GM23338 (cell line): ENCODE measurements around the gene MATK. TPM values are rescaled to one million over a fixed set of nuclear protein-coding genes. Genes with fewer than 3 reads are reported as not detected.

Source experiments
- ATAC-seq: fragments of 200-7000 bp; cut with Tn5 transposase; 3 replicates; pipeline ENCODE4 v1.9.1; 2020
- DNase-seq: peaks from one replicate; pipeline ENCODE4 v3.0.0-alpha.2; 2015; ENCODE audit warnings: low spot score
- H2AFZ ChIP-seq: fragments of 200-600 bp; sonication (generic); 2 replicates; pipeline ENCODE4 v1.8.0; 2016; ENCODE audit warnings: antibody characterized with exemption, mild to moderate bottlenecking, moderate library complexity
- H3F3A ChIP-seq: fragments of 200-600 bp; sonication (generic); replicated peaks from 2 replicates; pipeline ENCODE4 v1.8.0; 2017; ENCODE audit warnings: antibody characterized with exemption, mixed run types, low read depth
- H3K27ac ChIP-seq: fragments of 200-600 bp; sonication (generic); 2 replicates; pipeline ENCODE4 v1.6.1; 2016; ENCODE audit warnings: low read depth
- H3K27me3 ChIP-seq: fragments of 200-600 bp; sonication (generic); 2 replicates; pipeline ENCODE4 v1.8.0; 2016; ENCODE audit warnings: mild to moderate bottlenecking, mixed run types, moderate library complexity; ENCODE audit not compliant: insufficient read depth
- H3K36me3 ChIP-seq: fragments of 200-600 bp; sonication (generic); 2 replicates; pipeline ENCODE4 v1.8.0; 2016; ENCODE audit warnings: mild to moderate bottlenecking; ENCODE audit not compliant: insufficient read depth
- H3K4me1 ChIP-seq: fragments of 200-600 bp; sonication (generic); 2 replicates; pipeline ENCODE4 v1.8.0; 2016; ENCODE audit warnings: mild to moderate bottlenecking, moderate library complexity; ENCODE audit not compliant: insufficient read depth
- H3K4me2 ChIP-seq: fragments of 200-600 bp; sonication (generic); 2 replicates; pipeline ENCODE4 v1.7.1; 2017; ENCODE audit warnings: mixed run types
- H3K4me3 ChIP-seq: fragments of 200-600 bp; sonication (generic); 2 replicates; pipeline ENCODE4 v1.6.1; 2016; ENCODE audit warnings: mixed run types
- H3K79me2 ChIP-seq: fragments of 200-600 bp; sonication (generic); replicated peaks from 2 replicates; pipeline ENCODE4 v1.8.0; 2017; ENCODE audit warnings: mild to moderate bottlenecking; ENCODE audit not compliant: insufficient read depth
- H3K9me2 ChIP-seq: fragments of 200-600 bp; sonication (generic); 2 replicates; pipeline ENCODE4 v1.8.0; 2017; ENCODE audit not compliant: insufficient read depth
- H4K20me1 ChIP-seq: fragments of 200-600 bp; sonication (generic); replicated peaks from 2 replicates; pipeline ENCODE4 v1.8.0; 2017; ENCODE audit warnings: mild to moderate bottlenecking; ENCODE audit not compliant: insufficient read depth
- H3K27ac Mint-ChIP-seq: 2 replicates; pipeline ENCODE4 v1.8.0; 2020; ENCODE audit warnings: inconsistent platforms, mild to moderate bottlenecking, moderate library complexity, mixed read lengths
- H3K27me3 Mint-ChIP-seq: 3 replicates; pipeline ENCODE4 v1.8.0; 2022; ENCODE audit warnings: low read depth, mild to moderate bottlenecking, moderate library complexity, mixed read lengths, inconsistent platforms; ENCODE audit not compliant: insufficient read depth, poor library complexity
- H3K36me3 Mint-ChIP-seq: 3 replicates; pipeline ENCODE4 v1.8.0; 2021; ENCODE audit warnings: low read depth, mild to moderate bottlenecking, inconsistent platforms, moderate library complexity, mixed read lengths
- H3K4me1 Mint-ChIP-seq: 3 replicates; pipeline ENCODE4 v1.8.0; 2020; ENCODE audit warnings: mild to moderate bottlenecking, inconsistent platforms, mixed read lengths
- H3K4me3 Mint-ChIP-seq: 3 replicates; pipeline ENCODE4 v1.8.0; 2021; ENCODE audit warnings: moderate library complexity, mild to moderate bottlenecking, inconsistent platforms, mixed read lengths
- H3K9me3 Mint-ChIP-seq: 3 replicates; pipeline ENCODE4 v1.8.0; 2020; ENCODE audit warnings: moderate library complexity, mild to moderate bottlenecking, inconsistent platforms, mixed read lengths
- CTCF ChIP-seq, 2 experiments: fragments of 200-600 bp in 1 of 2; sonication (generic) in 1 of 2; conservative IDR thresholded peaks; 2 replicates each; pipeline versions ENCODE4 v1.5.1 to v1.6.1; 2016 to 2017; ENCODE audit warnings: antibody characterized with exemption in 2 of 2, low read depth in 2 of 2, mild to moderate bottlenecking in 2 of 2, moderate library complexity in 1 of 2
- ETS1 ChIP-seq: IDR thresholded peaks from 2 replicates; pipeline ENCODE4 v1.6.1; 2016; ENCODE audit warnings: antibody characterized with exemption
- EZH2 ChIP-seq: fragments of 200-600 bp; sonication (generic); IDR thresholded peaks from one replicate; pipeline ENCODE4 v1.8.0; 2017; ENCODE audit warnings: antibody characterized with exemption, mild to moderate bottlenecking, low read depth; ENCODE audit not compliant: unreplicated experiment
- EZH2phosphoT487 ChIP-seq: fragments of 200-600 bp; sonication (generic); IDR thresholded peaks from one replicate; pipeline ENCODE4 v1.8.1; 2018; ENCODE audit warnings: antibody characterized with exemption; ENCODE audit not compliant: unreplicated experiment
- NANOG ChIP-seq: IDR thresholded peaks from 2 replicates; pipeline ENCODE4 v1.6.1; 2016; ENCODE audit warnings: antibody characterized with exemption, borderline replicate concordance
- POLR2AphosphoS5 ChIP-seq: IDR thresholded peaks from 2 replicates; pipeline ENCODE4 v1.6.1; 2016; ENCODE audit warnings: antibody characterized with exemption, low read depth
- REST ChIP-seq: IDR thresholded peaks from one replicate; pipeline ENCODE4 v1.6.1; 2018; ENCODE audit warnings: antibody characterized with exemption; ENCODE audit not compliant: unreplicated experiment
- STAT1 ChIP-seq: IDR thresholded peaks from one replicate; pipeline ENCODE4 v1.6.1; 2016; ENCODE audit warnings: antibody characterized with exemption; ENCODE audit not compliant: unreplicated experiment
- ZNF331 ChIP-seq: fragments of 250-450 bp; sonication (Bioruptor Pico); IDR thresholded peaks from 2 replicates; pipeline ENCODE4 v1.5.0; 2020; ENCODE audit warnings: low read depth, mild to moderate bottlenecking, moderate library complexity
- ZNF462 ChIP-seq: fragments of 250-450 bp; sonication (Bioruptor Pico); IDR thresholded peaks from 2 replicates; pipeline ENCODE4 v1.5.0; 2020; ENCODE audit warnings: mild to moderate bottlenecking, moderate library complexity
- polyA plus RNA-seq: library from polyadenylated mRNA; unstranded; fragments of >200 nt; fragmentation: Nextera tagmentation; extraction: Ambion mirVana; gene quantifications from 2 replicates; pipeline ENCODE4 v1.2.1, GENCODE V29; 2016
- total RNA-seq: library from RNA; depleted of rRNA; stranded (reverse); fragments of >200 nt; shearing (Covaris generic); gene quantifications from 2 replicates; pipeline ENCODE4 v1.2.3, GENCODE V29; 2014

The MATK gene
- total and polyA plus RNA-seq, 2 experiments from 2014 or later: 13.4 to 21.4 TPM

- TF ChIP-seq CTCF (conservative IDR thresholded peaks at IDR 0.05; ENCODE audit: low read depth in 2 of 2): no peak
- TF ChIP-seq STAT1: no peak
Observed at GRCh38 chr19:3782330-3782729, 3.9 kb downstream of the MATK start (continued).

DNA sequence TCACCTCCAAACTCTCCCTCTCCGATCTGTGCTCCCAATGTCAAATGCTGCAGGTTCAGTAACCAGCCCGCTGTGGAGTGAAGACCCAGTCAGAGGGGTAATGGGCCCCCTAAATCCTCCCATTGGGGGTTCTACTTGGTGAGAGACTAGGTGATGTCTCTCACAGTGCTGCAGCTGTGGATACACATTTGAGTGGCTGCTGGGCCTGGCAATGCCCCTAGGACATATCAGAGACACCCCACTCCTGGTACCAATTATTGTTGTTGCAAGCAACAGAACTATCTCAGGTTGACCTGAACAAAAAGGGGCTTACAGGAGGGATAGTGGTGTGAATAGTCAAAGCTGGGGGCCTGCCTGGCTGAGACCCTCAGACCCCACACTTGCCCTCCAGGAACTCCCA, 4.6 kb downstream of the MATK start:
- ATAC-seq: no peak

More for the DNA sequence above, 4.6 kb downstream of the MATK start:
- TF ChIP-seq STAT1 (no peak), EZH2 (no peak), ZNF331 (no peak), CTCF (conservative IDR thresholded peaks at IDR 0.05; ENCODE audit: low read depth in 2 of 2) (no peak), NANOG (no peak), EZH2phosphoT487 (no peak), ETS1 (no peak), POLR2AphosphoS5 (no peak), ZNF462 (CRISPR knock-in tag) (no peak), REST (no peak)
- Mint-ChIP-seq H3K36me3 (peaks cover 33% of the 10 kb centered on the region), H3K4me1 (peaks cover 8% of the 10 kb centered on the region), H3K4me3 (no peak overlapping the region), H3K27ac (no peak overlapping the region), H3K27me3 (peaks cover 20% of the 10 kb centered on the region), H3K9me3 (peaks cover 29% of the 10 kb centered on the region)
- no peaks in the 10 kb centered on the region for H3F3A ChIP-seq
- no peak overlapping the region for H2AFZ ChIP-seq
- no peak overlapping the region for H3K27ac ChIP-seq
- no peaks in the 10 kb centered on the region; the same call in 1 of the 2 replicates for H3K4me1 ChIP-seq
- H3K4me3 ChIP-seq: no peak overlapping the region
- peaks cover 10% of the 10 kb centered on the region for H3K27me3 ChIP-seq
- no peaks in the 10 kb centered on the region for H3K79me2 ChIP-seq
- no peaks in the 10 kb centered on the region for H4K20me1 ChIP-seq
- no peak overlapping the region for H3K4me2 ChIP-seq
- DNase-seq: no peak
- no peaks in the 10 kb centered on the region for H3K9me2 ChIP-seq
- H3K36me3 ChIP-seq: peaks cover 4% of the 10 kb centered on the region; the same call in 1 of the 2 replicates
